Fibroblast of skin of back (primary cell): ENCODE data around the gene HBA2.
"Not testable (repeated sequence)": the region's sequence is repeated elsewhere in the genome, so short reads cannot be mapped to it uniquely, and the experiment has no call there.

Experiments
- DNase-seq: peaks from one replicate; pipeline ENCODE4 v3.0.0-alpha.2; 2013

HBA2 gene

GRCh38 chr16:155031-155398 is 17.7 kb upstream of the HBA2 start:
- no peak for DNase-seq

DNA sequence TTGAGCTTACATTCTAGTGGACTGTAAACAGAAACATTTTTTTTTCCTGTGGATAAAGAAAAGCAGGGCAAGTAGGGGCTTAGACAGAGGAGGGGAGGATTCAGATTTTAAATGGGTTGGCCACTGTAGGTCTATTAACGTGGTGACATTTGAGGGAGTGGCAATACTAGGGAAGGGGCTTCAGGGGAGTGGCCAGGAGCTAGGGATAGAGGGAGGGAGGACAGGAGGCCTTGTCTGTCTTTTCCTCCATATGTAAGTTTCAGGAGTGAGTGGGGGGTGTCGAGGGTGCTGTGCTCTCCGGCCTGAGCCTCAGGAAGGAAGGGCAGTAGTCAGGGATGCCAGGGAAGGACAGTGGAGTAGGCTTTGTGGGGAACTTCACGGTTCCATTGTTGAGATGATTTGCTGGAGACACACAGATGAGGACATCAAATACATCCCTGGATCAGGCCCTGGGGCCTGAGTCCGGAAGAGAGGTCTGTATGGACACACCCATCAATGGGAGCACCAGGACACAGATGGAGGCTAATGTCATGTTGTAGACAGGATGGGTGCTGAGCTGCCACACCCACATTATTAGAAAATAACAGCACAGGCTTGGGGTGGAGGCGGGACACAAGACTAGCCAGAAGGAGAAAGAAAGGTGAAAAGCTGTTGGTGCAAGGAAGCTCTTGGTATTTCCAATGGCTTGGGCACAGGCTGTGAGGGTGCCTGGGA is 13.4 kb upstream of the HBA2 start:
- no peak for DNase-seq

DNA sequence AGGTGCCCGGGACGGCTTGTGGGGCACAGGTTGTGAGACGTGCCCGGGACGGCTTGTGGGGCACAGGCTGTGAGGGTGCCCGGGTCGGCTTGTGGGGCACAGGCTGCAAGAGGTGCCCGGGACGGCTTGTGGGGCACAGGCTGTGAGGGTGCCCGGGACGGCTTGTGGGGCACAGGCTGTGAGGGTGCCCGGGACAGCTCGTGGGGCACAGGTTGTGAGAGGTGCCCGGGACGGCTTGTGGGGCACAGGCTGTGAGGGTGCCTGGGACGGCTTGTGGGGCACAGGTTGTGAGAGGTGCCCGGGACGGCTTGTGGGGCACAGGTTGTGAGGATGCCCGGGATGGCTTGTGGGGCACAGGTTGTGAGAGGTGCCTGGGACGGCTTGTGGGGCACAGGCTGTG is 12.4 kb upstream of the HBA2 start:
- not testable (repeated sequence) for DNase-seq

GRCh38 chr16:160691-161190 is 11.9 kb upstream of the HBA2 start:
- DNase-seq: no peak

- no peak for DNase-seq
These were observed 10.2 kb upstream of the HBA2 start for GRCh38 chr16:162271-162991.

DNA sequence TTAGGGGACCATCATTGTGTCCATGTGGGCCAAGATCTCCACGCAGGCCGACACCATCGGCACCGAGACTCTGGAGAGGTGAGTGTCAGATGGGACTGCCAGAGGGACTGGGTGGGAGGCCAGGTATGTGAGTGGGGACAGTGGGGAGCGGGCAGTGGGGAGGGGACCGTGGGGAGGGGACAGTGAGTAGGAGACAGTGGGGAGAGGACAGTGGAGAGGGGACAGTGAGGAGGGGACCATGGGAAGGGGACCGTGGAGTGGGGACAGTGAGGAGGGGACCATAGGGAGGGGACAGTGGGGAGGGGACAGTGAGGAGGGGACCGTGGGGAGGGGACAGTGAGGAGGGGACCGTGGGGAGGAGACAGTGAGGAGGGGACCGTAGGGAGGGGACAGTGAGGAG is 9.5 kb upstream of the HBA2 start:
- DNase-seq: not testable (repeated sequence)

GRCh38 chr16:163696-164095 is 9.0 kb upstream of the HBA2 start:
- DNase-seq: not testable (repeated sequence)

GRCh38 chr16:164134-164823 is 8.4 kb upstream of the HBA2 start:
- not testable (repeated sequence) for DNase-seq

DNA sequence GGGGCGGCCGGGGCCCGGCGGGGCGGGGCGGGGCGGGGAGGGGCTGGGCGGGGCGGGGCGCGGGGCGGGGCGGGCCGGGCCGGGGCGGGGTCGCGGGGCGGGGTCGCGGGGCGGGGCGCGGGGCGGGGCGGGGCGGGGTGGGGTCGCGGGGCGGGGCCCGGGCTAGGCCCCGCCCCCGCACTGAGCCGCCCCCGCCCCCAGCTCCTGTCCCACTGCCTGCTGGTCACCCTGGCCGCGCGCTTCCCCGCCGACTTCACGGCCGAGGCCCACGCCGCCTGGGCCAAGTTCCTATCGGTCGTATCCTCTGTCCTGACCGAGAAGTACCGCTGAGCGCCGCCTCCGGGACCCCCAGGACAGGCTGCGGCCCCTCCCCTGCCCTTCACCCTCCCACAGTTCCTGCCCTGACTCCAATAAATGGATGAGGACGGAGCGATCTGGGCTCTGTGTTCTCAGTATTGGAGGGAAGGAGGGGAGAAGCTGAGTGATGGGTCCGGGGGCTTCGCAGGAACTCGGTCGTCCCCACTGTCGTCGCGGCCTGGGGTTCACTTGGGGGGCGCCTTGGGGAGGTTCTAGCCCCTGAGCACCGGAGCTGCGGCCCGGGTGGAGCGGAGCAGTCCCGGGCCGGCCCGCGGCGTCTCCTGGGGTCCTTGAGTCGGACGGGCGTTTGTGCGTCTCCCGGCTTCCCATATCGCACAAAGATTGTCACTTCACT is 7.7 kb upstream of the HBA2 start:
- no peak for DNase-seq

DNA sequence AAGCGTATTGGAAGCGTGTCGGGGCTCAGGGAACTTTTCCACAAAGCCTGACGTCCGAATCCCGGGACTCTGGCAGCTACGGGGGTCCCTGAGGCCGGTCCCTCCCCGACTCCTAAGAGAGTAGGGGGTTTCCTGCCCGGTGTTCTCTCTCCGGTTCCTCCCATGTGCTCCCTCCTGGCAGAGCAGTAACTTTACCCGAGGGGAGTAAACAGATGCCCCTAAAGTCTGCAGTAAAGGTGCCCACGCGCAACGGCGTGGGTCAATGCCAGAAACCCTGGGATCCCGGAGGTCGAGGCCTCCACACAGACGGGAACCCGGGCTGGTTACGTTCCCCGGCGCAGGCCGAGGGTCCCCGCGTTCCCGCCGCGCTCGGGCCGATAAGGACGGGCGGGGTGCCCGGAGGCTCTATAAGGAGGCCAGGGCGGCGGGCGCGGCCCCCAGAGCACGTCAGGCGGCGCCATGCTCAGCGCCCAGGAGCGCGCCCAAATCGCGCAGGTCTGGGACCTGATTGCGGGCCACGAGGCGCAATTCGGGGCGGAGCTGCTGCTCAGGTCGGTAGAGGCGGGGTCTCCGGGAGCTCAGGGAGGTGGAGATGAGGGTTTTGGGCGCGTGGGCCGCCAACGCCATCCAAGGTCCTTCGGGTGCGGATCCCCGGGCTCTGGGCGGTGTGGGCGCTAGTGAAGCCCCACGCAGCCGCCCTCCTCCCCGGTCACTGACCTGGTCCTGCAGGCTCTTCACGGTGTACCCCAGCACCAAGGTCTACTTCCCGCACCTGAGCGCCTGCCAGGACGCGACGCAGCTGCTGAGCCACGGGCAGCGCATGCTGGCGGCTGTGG is 6.9 kb upstream of the HBA2 start, which contains the start of gene HBM:
Gene HBM (plus strand): TSS at position 440 of the 836 bp plus-strand sequence. CDS start 20 bp downstream, at position 460.
- DNase-seq: no peak

GRCh38 chr16:166375-167121 is 6.1 kb upstream of the HBA2 start:
- DNase-seq: no peak

GRCh38 chr16:167122-167690 is 5.5 kb upstream of the HBA2 start:
- no peak for DNase-seq

- DNase-seq: no peak
These were observed 4.3 kb upstream of the HBA2 start for GRCh38 chr16:168424-168823.

DNA sequence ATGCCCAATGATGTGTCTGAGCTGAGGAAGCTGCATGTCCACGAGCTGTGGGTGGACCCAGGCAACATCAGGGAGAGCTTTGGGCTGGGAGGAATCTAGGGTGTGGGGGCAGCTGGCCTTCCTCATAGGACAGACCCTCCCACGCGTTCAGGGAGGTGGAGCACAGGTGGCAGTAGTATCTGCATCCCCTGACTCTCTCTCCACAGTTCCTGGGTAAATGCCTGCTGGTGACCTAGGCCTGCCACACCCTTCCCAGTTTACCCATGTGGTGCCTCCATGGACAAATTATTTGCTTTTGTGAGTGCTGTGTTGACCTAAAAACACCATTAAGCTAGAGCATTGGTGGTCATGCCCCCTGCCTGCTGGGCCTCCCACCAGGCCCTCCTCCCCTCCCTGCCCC is 3.7 kb upstream of the HBA2 start:
- no peak for DNase-seq

- DNase-seq: peak; percentile 32
These were observed 2.6 kb upstream of the HBA2 start for GRCh38 chr16:170088-170507.

DNA sequence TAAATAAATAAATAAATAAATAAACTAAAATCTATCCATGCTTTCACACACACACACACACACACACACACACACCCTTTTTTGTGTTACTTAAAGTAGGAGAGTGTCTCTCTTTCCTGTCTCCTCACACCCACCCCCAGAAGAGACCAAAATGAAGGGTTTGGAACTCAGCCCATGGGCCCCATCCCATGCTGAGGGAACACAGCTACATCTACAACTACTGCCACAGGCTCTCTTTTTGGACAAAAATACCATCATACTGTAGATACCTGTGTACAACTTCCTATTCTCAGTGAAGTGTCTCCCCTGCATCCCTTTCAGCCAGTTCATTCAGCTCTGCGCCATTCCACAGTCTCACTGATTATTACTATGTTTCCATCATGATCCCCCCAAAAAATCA is 1.9 kb upstream of the HBA2 start:
- DNase-seq: no peak

DNA sequence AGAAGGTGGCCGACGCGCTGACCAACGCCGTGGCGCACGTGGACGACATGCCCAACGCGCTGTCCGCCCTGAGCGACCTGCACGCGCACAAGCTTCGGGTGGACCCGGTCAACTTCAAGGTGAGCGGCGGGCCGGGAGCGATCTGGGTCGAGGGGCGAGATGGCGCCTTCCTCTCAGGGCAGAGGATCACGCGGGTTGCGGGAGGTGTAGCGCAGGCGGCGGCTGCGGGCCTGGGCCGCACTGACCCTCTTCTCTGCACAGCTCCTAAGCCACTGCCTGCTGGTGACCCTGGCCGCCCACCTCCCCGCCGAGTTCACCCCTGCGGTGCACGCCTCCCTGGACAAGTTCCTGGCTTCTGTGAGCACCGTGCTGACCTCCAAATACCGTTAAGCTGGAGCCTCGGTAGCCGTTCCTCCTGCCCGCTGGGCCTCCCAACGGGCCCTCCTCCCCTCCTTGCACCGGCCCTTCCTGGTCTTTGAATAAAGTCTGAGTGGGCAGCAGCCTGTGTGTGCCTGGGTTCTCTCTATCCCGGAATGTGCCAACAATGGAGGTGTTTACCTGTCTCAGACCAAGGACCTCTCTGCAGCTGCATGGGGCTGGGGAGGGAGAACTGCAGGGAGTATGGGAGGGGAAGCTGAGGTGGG is 657 bp downstream of the HBA2 start:
- DNase-seq: not testable (repeated sequence)

DNA sequence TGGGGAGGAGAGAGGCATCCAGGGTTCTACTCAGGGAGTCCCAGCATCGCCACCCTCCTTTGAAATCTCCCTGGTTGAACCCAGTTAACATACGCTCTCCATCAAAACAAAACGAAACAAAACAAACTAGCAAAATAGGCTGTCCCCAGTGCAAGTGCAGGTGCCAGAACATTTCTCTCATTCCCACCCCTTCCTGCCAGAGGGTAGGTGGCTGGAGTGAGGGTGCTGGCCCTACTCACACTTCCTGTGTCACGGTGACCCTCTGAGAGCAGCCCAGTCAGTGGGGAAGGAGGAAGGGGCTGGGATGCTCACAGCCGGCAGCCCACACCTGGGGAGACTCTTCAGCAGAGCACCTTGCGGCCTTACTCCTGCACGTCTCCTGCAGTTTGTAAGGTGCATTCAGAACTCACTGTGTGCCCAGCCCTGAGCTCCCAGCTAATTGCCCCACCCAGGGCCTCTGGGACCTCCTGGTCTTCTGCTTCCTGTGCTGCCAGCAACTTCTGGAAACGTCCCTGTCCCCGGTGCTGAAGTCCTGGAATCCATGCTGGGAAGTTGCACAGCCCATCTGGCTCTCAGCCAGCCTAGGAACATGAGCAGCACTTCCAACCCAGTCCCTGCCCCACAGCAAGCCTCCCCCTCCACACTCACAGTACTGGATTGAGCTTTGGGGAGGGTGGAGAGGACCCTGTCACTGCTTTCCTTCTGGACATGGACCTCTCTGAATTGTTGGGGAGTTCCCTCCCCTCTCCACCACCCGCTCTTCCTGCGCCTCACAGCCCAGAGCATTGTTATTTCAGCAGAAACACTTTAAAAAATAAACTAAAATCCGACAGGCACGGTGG is 1.5 kb downstream of the HBA2 start:
- peak; percentile 25 for DNase-seq
